AG20443 (cell line): ENCODE results near the gene KPNA6.
"Not testable (repeated sequence)": the region's sequence is repeated elsewhere in the genome, so short reads cannot be mapped to it uniquely, and the experiment has no call there.

Source experiments
- DNase-seq: peaks from one replicate; pipeline ENCODE4 v3.0.0; 2012; ENCODE audit warnings: low spot score, mixed read lengths

KPNA6 gene

DNA sequence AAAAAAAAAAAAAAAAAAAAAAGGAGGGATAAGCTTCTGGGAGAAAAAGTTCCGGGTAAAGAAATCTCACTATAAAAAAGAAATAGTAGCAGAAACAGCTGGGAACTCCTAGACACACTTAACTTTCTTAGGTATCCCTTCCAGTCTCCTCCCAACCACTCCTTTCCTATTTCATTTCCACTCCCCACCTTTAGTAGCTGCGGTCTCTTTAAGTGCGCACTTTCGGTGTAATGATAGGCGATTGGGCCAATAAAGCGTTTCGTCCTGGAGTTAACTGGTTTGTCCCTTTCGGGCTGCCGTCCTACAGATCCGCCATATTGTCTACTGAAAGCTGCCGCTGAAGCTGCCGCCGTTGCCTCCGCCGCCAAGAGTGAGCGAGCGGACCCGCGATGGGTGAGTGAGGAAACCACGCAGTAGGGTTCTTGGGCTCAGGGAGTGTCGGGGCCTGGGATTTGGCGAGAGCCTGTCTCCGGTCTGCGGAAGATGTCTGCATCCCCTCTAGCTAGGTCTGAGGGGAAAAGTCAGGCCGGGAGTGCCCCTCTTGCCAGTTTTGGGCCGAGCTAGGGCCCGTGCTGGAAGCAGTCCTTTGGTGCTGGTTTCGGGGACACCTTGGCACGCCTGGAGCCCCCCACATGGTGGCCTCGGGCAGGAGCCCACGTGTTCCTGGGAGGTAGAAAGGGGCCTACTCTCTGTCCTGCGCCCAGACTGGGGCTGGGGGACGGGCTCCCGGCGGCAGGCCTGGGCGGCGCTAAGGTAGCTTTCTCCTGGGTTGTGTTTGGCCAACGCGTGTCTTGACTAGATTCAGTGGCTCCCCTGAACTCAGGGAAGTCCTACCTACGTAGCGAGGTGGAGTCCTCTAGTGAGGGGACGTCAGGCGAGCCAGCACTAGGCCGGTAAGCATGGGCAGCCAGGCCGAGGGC, at the start of gene KPNA6:
Gene KPNA6, plus strand, starts transcription at position 315 of the 920 bp plus-strand sequence. Its CDS starts 75 bp downstream, at position 390.
- DNase-seq: peak; percentile 86

DNA sequence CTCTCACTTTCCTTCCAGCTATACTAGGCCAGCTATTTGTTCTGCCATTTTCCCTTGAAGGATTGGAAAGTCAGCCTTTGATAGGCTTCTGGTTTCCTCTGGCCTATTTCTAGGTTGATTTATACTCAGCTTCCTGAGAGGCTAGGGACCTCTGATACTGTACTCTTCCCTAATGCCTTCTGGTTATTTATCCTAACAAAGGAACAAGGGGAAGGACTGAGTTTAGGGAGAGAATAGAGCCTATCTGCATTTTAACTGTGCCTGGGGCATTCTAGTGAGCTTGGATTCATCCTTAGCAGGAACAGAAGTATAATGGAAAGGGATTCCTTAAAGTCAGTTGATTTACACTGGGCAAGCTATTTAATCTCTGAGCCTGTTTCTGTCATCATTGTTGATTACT, 46.9 kb upstream of the KPNA6 start:
- DNase-seq: no peak

DNA sequence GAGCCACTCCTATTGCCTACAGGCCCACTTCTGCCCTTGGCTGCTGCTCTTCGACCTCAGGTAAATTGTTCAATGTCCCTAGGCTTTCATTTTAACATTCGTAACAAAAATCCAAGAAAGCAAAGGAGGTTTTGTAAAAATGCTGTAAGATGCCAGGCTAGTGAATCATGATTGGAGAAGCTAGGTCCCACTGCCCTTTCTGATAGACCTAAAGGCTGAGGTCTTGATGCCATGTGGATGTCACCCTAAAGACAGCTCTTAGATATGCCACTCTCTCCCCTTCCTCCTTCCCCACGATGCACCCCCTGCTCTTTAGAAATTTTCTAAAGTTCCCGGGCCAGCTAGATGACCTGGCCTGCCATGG, 45.0 kb upstream of the KPNA6 start:
- DNase-seq: peak; percentile 20

- DNase-seq: peak; percentile 66
Observed at GRCh38 chr1:32063261-32063681, 44.6 kb upstream of the KPNA6 start.

DNA sequence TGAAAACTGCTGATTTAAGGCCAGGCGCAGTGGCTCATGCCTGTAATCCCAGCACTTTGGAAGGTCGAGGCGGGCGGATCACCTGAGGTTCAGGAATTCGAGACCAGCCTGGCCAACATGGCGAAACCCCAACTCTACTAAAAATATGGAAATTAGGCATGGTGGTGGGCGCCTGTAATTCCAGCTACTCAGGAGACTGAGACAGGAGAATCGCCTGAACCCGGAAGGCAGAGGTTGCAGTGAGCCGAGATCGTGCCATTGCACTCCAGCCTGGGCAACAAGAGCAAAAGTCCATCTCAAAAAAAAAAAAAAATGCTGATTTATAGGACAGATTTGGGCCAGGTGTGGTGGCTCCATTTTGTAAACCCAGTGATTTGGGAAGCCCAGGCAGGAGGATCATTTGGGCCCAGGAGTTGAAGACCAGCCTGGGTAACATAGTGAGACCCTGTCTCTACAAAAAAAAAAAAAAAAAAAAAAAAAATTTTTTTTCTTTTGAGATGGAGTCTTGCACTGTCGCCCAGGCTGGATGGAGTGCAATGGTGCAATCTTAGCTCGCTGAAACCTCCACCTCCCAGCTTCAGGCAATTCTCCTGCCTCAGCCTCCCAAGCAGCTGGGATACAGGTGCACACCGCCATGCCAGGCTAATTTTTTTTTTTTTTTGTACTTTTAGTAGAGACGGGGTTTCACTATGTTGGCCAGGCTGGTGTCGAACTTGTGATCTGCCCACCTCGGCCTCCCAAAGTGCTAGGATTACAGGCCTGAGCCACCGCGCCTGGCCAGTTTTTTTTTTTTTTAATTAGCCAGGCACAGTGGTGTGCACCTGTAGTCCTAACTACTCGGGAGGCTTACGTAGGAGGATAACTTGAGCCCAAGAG, 42.0 kb upstream of the KPNA6 start:
- not testable (repeated sequence) for DNase-seq

- DNase-seq: peak; percentile 30
Observed at GRCh38 chr1:32066489-32066873, 41.4 kb upstream of the KPNA6 start.

DNA sequence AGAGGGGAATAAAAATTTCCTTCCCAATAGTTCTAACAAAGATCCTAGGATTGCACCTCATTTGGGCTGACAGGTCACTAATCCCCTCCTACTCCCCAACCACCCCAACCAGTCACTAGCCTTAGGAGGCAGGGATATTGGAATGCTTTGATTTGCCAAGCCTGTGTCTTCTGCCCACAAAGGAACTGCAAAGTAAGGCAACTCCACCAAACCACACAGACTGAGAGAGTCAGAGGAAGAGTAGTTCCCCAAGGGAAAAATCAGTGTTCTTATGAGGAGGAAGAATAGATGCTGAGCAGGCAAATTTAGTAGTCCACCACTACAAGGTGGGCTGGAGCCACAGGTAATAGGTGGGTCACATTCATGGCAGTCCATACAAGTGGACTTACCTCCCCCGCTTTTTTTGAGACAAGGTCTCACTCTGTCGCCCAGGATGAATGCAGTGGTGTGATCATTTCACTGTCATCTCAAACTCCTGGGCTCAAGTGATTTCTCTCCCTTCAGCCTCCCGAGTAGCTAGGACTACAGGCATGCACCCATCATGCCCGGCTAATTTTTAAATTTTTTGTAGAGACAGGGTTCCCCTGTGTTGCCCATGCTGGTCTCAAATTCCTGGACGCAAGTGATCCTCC, 38.8 kb upstream of the KPNA6 start:
- peak; percentile 58 for DNase-seq

- peak; percentile 21 for DNase-seq
Observed at GRCh38 chr1:32071758-32072621, 35.9 kb upstream of the KPNA6 start.

- DNase-seq: peak; percentile 97
Observed at GRCh38 chr1:32072622-32073298, 35.1 kb upstream of the KPNA6 start, which contains the start of gene TMEM39B. Gene TMEM39B (plus strand): TSS chr1:32072939. CDS start chr1:32073048, 109 bp downstream.

GRCh38 chr1:32073299-32074229, 34.3 kb upstream of the KPNA6 start:
- DNase-seq: no peak

DNA sequence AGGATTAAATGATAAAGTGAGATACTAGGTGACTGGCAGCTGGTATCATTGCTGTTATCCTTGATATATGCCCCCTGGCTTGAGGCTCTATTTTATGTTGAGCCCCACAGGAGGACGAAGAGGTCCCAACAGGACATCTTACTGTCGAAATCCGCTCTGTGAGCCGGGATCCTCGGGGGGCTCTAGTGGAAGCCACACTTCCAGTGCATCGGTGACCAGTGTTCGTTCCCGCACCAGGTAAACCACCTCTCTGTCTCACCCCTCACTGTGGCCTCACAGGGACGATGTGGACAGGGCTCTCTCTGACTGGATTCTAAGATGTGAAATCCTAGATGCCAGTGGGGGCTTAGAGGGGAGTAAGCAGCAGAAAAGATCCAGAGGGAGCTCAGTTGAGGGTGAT, 33.0 kb upstream of the KPNA6 start:
- no peak for DNase-seq

DNA sequence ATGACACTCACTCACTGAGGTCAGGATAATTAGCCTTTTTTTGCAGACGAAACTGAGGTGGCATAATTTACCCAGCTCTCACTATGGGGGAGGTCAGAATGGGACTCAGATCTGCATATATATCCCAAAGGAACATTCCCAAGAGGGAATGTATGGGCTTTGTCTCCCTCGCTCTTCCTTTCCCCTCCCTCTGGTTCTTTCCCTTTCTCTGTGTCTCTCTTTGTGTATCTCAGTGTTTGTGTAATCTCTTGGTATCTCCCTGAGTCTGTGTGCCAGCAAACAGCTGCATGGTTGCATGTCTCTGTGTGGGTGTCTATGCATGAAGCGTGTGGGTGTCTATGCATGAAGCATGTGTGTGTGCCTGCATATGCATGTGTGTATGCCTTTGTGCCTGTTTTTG, 30.4 kb upstream of the KPNA6 start:
- DNase-seq: no peak

GRCh38 chr1:32082022-32082421, 25.8 kb upstream of the KPNA6 start:
- DNase-seq: no peak

DNA sequence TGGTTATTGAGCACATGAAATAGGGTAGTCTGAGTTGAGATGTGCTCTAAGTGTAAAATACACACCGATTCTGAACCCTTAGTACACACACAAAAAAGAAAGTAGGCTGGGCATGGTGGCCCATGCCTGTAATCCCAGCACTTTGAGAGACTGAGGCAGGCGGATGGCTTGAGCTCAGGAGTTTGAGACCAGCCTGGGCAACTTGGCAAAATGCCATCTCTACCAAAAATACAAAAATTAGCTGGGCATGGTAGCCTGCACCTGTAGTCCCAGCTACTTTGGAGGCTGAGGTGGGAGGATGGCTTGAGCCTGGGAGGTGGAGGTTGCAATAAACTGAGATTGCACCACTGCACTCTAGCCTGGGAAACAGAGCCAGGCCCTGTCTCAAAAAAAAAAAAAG, 21.5 kb upstream of the KPNA6 start:
- DNase-seq: not testable (repeated sequence)

- no peak for DNase-seq
Observed at GRCh38 chr1:32091176-32091575, 16.7 kb upstream of the KPNA6 start.

GRCh38 chr1:32091591-32091990, 16.3 kb upstream of the KPNA6 start:
- no peak for DNase-seq

DNA sequence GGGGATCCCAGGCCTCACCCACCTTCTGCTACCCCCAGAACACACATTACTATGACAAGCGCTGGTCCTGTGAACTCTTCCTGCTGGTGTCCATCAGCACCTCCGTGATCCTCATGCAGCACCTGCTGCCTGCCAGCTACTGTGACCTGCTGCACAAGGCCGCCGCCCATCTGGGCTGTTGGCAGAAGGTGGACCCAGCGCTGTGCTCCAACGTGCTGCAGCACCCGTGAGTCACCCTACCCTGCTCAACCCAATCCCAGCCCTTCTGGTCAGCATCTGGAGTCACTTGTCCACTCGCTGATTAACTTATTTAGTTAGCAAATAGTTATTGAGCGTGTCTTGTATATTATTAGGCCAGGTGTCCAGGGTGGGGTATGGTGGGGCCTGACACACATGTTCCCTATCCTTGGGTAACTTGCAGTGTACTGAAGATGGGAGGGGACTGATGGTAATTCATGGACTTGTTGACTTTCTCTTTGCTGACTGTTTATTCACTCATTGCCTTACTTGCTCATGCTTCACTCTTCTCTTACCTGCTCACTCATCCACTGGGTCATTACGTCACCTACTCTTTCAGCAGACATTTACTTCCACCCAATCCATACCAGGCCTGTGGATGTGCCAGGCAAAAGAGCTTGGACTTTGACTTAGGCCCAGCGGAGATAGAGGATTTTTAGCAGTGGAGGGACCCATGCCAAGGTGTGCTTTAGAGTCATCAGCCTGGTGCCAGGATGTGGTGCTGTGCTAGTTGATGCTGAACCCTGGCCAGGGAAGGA, 12.9 kb upstream of the KPNA6 start:
- no peak for DNase-seq

DNA sequence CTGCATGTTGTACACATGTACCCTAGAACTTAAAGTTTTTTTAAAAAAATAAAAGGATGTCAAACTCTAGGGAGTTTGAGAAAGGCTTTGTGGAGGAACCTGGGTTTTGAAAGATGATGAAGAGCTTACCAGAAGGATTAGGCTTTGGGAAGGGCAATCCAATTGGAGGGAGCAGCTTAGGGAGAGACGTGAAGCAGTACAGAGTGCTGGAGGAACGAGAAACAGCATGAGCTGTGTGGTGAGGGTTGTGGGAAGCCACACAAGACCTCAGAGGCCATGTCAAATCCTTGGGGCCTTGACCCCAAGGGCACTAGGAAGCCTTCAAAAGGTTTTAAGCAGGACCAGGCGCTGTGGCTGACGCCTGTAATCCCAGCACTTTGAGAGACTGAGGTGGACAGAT, 8.4 kb upstream of the KPNA6 start:
- no peak for DNase-seq

GRCh38 chr1:32100359-32100758, 7.5 kb upstream of the KPNA6 start:
- DNase-seq: no peak
